Measurements from ENCODE around the gene PARD6B.
"Not testable (repeated sequence)": the region's sequence is repeated elsewhere in the genome, so short reads cannot be mapped to it uniquely, and the experiment has no call there.

The PARD6B gene

GRCh38 chr20:50731055-50731929 is at the start of gene PARD6B:
TSS of gene PARD6B (plus strand) at chr20:50731580. CDS start at chr20:50731787, 207 bp downstream.
- peak; percentile 99 for DNase-seq

- DNase-seq: no peak
Observed at GRCh38 chr20:50682065-50682464, 49.3 kb upstream of the PARD6B start.

GRCh38 chr20:50682947-50683530 is 48.3 kb upstream of the PARD6B start:
- DNase-seq: no peak

- DNase-seq: no peak
Observed at GRCh38 chr20:50683570-50683969, 47.8 kb upstream of the PARD6B start.

- no peak for DNase-seq
Observed at GRCh38 chr20:50686821-50687220, 44.6 kb upstream of the PARD6B start.

- DNase-seq: no peak
Observed at GRCh38 chr20:50688256-50688975, 43.0 kb upstream of the PARD6B start.

- no peak for DNase-seq
Observed at GRCh38 chr20:50689864-50690649, 41.3 kb upstream of the PARD6B start.

GRCh38 chr20:50690650-50691572 is 40.5 kb upstream of the PARD6B start, which contains the start of gene RIPOR3:
TSS of gene RIPOR3 (minus strand) at chr20:50691542. CDS start at chr20:50691128, 414 bp downstream.
- peak; percentile 26 for DNase-seq

GRCh38 chr20:50691573-50692551 is 39.5 kb upstream of the PARD6B start:
- no peak for DNase-seq

- no peak for DNase-seq
Observed at GRCh38 chr20:50692552-50692933, 38.8 kb upstream of the PARD6B start.

GRCh38 chr20:50693001-50693400 is 38.4 kb upstream of the PARD6B start:
- no peak for DNase-seq

- no peak for DNase-seq
Observed at GRCh38 chr20:50694379-50695134, 36.8 kb upstream of the PARD6B start.

GRCh38 chr20:50695135-50695872 is 36.1 kb upstream of the PARD6B start:
- DNase-seq: no peak

GRCh38 chr20:50698255-50698654 is 33.1 kb upstream of the PARD6B start:
- DNase-seq: not testable (repeated sequence)

- DNase-seq: no peak
Observed at GRCh38 chr20:50699688-50700087, 31.7 kb upstream of the PARD6B start.

- DNase-seq: no peak
Observed at GRCh38 chr20:50701041-50701963, 30.1 kb upstream of the PARD6B start.

- not testable (repeated sequence) for DNase-seq
Observed at GRCh38 chr20:50703651-50704438, 27.5 kb upstream of the PARD6B start.
